GM18519 (cell line): ENCODE measurements around the gene RPS16.

Experiments
- ATAC-seq: cut with Tn5 transposase; IDR thresholded peaks from one replicate; pipeline ENCODE4 v1.9.1; 2021; ENCODE audit warnings: mild to moderate bottlenecking, moderate library complexity; ENCODE audit not compliant: unreplicated experiment, low FRiP score

The RPS16 gene

GRCh38 chr19:39423258-39424086, 12.3 kb downstream of the RPS16 start:
- no peak for ATAC-seq

GRCh38 chr19:39422020-39422419, 13.7 kb downstream of the RPS16 start:
- no peak for ATAC-seq

GRCh38 chr19:39420769-39421168, 15.0 kb downstream of the RPS16 start:
- no peak for ATAC-seq

GRCh38 chr19:39419003-39419402, 16.7 kb downstream of the RPS16 start:
- no peak for ATAC-seq

GRCh38 chr19:39417463-39418181, 18.1 kb downstream of the RPS16 start:
- no peak for ATAC-seq

- ATAC-seq: no peak
Observed at GRCh38 chr19:39416152-39417120, 19.3 kb downstream of the RPS16 start.

GRCh38 chr19:39415111-39416046, 20.4 kb downstream of the RPS16 start:
- ATAC-seq: no peak

GRCh38 chr19:39413911-39414608, 21.7 kb downstream of the RPS16 start:
- no peak for ATAC-seq

GRCh38 chr19:39413272-39413910, 22.4 kb downstream of the RPS16 start:
- ATAC-seq: no peak

GRCh38 chr19:39412867-39413271, 22.9 kb downstream of the RPS16 start:
- ATAC-seq: no peak

GRCh38 chr19:39412100-39412866, 23.5 kb downstream of the RPS16 start, which contains the start of gene PLEKHG2:
PLEKHG2 (plus strand) TSS chr19:39412669; CDS start chr19:39414087, 1,418 bp downstream.
- ATAC-seq: peak; percentile 46

- ATAC-seq: peak; percentile 13
Observed at GRCh38 chr19:39411832-39412099, 24.0 kb downstream of the RPS16 start.

- peak; percentile 0 for ATAC-seq
Observed at GRCh38 chr19:39411081-39411831, 24.5 kb downstream of the RPS16 start.

GRCh38 chr19:39410831-39411080, 25.0 kb downstream of the RPS16 start:
- no peak for ATAC-seq

GRCh38 chr19:39410017-39410830, 25.5 kb downstream of the RPS16 start:
- ATAC-seq: no peak

GRCh38 chr19:39409208-39410016, 26.3 kb downstream of the RPS16 start:
- no peak for ATAC-seq
